Measurements from ENCODE around the gene SIGLEC14.
"Not testable (repeated sequence)": the region's sequence is repeated elsewhere in the genome, so short reads cannot be mapped to it uniquely, and the experiment has no call there.

Gene SIGLEC14

DNA sequence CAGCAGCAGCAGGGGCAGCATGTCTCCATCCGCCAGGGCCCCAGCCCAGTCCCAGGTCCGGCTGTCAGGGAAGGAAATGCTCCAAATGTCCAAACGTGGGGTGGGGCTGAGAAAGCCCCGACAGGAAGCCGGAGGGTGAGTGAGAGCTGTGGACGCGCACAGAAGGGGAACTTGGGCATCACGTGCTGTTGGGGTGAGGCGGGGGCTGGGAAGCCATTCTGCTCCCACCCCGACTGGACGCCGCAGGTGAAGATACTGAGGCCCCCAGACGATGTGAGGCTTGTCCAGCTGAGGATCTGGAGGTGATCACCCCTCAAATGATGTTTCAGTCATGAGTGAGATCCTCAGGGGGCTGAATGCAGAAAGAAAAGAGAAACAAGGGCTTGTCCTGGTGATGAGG, 16.3 kb downstream of the SIGLEC14 start, which contains the start of gene SIGLEC5:
Gene SIGLEC5, minus strand, starts transcription at position 87 of the 400 bp plus-strand sequence. Its CDS starts 66 bp downstream, at position 21.
- H3K4me1 ChIP-seq (ENCODE audit: control insufficient read depth, insufficient read depth, low read length); H3K9ac ChIP-seq (ENCODE audit: low read length); H3K4me3 ChIP-seq (ENCODE audit: low read length); H3K9me3 ChIP-seq (ENCODE audit: control insufficient read depth, low read length); H3K36me3 ChIP-seq (ENCODE audit: control insufficient read depth, insufficient read depth, low read length); H3K27me3 ChIP-seq (ENCODE audit: control insufficient read depth, insufficient read depth, low read length): not testable (repeated sequence)

DNA sequence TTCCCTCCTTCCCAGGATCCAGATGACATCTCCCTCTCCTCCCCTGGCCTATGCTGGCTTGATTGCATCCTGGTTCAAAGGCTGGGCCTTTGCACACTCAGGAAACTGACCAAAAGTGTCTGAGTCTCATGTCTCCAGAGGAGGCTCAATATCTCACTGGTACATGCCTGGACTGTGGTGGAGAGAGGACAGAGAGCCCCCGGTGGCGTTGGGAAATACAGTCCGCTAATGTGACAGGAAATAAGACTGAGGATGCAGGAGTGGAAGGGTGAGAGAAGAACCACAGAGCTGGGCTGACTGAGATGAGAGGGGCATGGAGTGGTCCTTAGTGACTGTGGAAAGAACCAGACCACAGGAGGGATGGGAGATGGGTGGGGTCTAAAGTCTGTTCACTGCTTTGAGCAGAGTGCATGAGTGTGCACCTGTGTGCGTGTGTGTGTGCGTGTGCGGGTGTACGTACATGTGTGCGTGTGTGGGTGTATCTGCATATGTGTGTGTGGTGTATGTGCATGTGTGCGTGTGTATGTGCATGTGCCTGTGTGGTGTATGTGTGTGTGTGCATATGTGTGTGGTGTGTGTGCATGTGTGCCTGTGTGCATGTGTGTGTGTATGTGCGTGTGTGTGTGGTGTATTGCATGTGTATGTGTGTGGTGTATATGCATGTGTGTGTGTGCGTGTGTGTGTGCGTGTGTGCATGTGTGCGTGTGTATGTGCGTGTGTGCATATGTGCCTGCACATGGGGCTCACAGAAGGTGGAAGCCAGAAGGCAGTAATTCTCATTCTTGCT, 18.3 kb downstream of the SIGLEC14 start:
- H3K27me3 ChIP-seq (ENCODE audit: control insufficient read depth, insufficient read depth, low read length): peaks cover 3% of the 10 kb centered on the region
- H3K4me3 ChIP-seq (ENCODE audit: low read length): no peak overlapping the region
- H3K9ac ChIP-seq (ENCODE audit: low read length): no peak overlapping the region
- no peaks in the 10 kb centered on the region for H3K9me3 ChIP-seq (ENCODE audit: control insufficient read depth, low read length)
- H3K36me3 ChIP-seq (ENCODE audit: control insufficient read depth, insufficient read depth, low read length): no peaks in the 10 kb centered on the region
- H3K4me1 ChIP-seq (ENCODE audit: control insufficient read depth, insufficient read depth, low read length): no peaks in the 10 kb centered on the region

DNA sequence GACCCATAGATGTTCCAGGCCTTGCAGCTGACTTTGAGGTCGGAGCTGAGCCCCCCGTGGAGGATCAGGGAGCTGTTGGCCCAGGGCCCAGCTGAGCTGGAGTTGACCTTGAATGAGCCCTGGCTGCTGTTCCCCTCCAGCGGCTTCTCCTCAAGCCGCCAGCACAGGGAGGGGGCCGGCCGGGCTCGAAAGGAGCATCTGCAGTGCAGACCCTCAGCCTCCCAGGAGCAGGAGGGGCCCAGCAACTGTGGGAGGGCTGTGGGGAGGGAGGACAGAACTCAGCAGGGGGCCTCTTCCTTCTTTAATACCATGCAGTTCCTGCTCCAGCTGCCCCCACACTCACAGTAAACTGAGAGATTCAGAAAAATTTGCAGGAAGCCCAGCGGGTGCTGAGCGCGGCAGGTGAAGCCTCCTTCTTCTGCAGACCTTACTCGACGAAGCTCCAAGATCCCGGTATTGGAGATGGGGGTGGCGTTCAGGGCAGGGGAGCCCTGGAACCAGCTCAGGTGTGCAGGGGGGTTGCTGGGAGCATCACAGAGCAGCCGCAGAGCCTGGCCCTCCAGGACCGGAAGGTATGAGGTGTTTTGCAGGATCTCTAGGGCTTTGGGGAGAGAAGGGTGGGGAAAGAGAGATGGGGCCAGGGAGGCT, 19.0 kb downstream of the SIGLEC14 start:
- no peaks in the 10 kb centered on the region for H3K9me3 ChIP-seq (ENCODE audit: control insufficient read depth, low read length)
- H3K4me1 ChIP-seq (ENCODE audit: control insufficient read depth, insufficient read depth, low read length): no peaks in the 10 kb centered on the region
- no peak overlapping the region for H3K4me3 ChIP-seq (ENCODE audit: low read length)
- no peak overlapping the region for H3K9ac ChIP-seq (ENCODE audit: low read length)
- no peaks in the 10 kb centered on the region for H3K36me3 ChIP-seq (ENCODE audit: control insufficient read depth, insufficient read depth, low read length)
- peaks cover 3% of the 10 kb centered on the region for H3K27me3 ChIP-seq (ENCODE audit: control insufficient read depth, insufficient read depth, low read length)

DNA sequence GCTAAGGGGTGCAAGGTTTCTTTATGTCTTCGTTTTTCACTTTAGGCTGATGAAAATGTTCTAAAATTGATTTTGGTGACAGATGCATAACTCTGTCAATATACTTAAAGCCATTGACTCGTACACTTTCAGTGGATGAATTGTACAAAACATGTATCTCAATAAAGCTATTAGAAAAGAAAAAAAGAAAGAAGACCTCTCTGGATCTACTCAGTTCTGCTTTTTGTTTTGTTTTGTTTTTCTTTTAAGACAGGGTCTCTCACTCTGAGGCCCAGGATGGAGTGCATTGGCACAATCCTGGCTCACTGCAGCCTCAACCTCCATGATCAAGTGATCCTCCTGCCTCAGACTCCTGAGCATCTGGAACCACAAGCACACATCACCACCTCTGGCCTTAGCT, 19.9 kb downstream of the SIGLEC14 start:
- no peaks in the 10 kb centered on the region for H3K36me3 ChIP-seq (ENCODE audit: control insufficient read depth, insufficient read depth, low read length)
- no peaks in the 10 kb centered on the region for H3K4me1 ChIP-seq (ENCODE audit: control insufficient read depth, insufficient read depth, low read length)
- H3K9ac ChIP-seq (ENCODE audit: low read length): no peak overlapping the region
- peaks cover 3% of the 10 kb centered on the region for H3K27me3 ChIP-seq (ENCODE audit: control insufficient read depth, insufficient read depth, low read length)
- H3K9me3 ChIP-seq (ENCODE audit: control insufficient read depth, low read length): no peaks in the 10 kb centered on the region
- no peak overlapping the region for H3K4me3 ChIP-seq (ENCODE audit: low read length)

DNA sequence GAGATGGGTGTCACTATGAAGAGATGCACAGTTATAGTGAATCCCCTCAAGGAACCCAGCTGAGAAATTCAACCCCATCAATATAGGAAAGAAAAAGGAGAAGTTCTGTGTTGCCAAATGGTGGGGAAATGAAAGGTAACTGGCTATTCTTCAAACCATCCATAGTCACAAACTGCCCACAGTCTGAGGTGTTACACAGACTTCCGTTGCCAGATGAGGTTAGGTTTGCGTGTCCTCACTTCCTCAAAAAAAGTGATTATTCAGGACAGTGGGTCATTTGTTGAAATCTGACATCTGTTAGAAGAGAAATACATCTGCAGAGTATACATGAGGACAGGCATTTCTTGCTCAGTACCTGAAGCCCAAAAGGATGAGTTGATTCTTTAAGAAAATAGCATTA, 25.4 kb downstream of the SIGLEC14 start:
- Histone ChIP-seq H3K4me1 (ENCODE audit: control insufficient read depth, insufficient read depth, low read length) (no peaks in the 10 kb centered on the region), H3K9ac (ENCODE audit: low read length) (no peak overlapping the region), H3K27me3 (ENCODE audit: control insufficient read depth, insufficient read depth, low read length) (no peaks in the 10 kb centered on the region), H3K36me3 (ENCODE audit: control insufficient read depth, insufficient read depth, low read length) (no peaks in the 10 kb centered on the region), H3K4me3 (ENCODE audit: low read length) (no peak overlapping the region), H3K9me3 (ENCODE audit: control insufficient read depth, low read length) (no peaks in the 10 kb centered on the region)

DNA sequence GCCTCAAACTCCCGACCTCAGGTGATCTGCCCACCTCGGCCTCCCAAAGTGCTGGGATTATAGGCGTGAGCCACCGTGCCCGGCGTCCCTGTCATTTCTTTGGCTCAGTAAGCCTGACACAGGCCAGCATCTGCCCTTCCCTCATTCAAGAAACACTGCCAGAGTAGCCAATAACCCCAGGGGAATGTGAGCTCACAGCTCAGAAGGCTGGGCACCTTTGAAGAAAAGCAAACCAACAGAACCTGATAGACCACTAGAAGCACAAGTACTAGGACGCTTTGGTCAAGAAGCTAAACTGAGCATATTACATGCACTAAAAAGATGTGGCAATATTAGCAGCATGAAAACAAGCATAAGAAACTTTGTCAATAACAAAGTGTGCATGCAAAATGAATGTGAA, 30.6 kb downstream of the SIGLEC14 start:
- Histone ChIP-seq H3K9me3 (ENCODE audit: control insufficient read depth, low read length) (no peaks in the 10 kb centered on the region), H3K4me1 (ENCODE audit: control insufficient read depth, insufficient read depth, low read length) (no peaks in the 10 kb centered on the region), H3K4me3 (ENCODE audit: low read length) (no peak overlapping the region), H3K36me3 (ENCODE audit: control insufficient read depth, insufficient read depth, low read length) (no peaks in the 10 kb centered on the region), H3K9ac (ENCODE audit: low read length) (no peak overlapping the region), H3K27me3 (ENCODE audit: control insufficient read depth, insufficient read depth, low read length) (no peaks in the 10 kb centered on the region)

DNA sequence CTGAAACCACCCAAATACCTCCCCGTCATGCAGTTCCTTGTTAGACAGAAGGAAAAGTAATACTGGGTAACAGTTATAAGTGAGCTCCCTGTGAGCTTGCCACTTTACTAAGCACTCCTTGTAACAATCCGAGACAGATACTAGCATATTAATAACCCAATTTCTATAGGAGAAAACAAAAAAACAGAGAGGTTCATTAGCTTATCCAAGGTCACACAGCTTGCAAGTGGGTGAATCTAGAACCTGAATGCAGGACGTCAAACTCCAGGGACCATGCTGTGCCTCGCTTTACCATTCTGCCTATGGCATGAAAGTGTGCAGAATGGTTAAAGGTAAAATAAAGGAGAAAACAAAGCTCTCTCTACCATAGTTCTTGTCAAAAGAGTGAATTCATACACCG, 31.8 kb downstream of the SIGLEC14 start:
- no peaks in the 10 kb centered on the region for H3K36me3 ChIP-seq (ENCODE audit: control insufficient read depth, insufficient read depth, low read length)
- no peaks in the 10 kb centered on the region for H3K9me3 ChIP-seq (ENCODE audit: control insufficient read depth, low read length)
- H3K4me3 ChIP-seq (ENCODE audit: low read length): no peak overlapping the region
- no peaks in the 10 kb centered on the region for H3K27me3 ChIP-seq (ENCODE audit: control insufficient read depth, insufficient read depth, low read length)
- no peak overlapping the region for H3K9ac ChIP-seq (ENCODE audit: low read length)
- H3K4me1 ChIP-seq (ENCODE audit: control insufficient read depth, insufficient read depth, low read length): no peaks in the 10 kb centered on the region

DNA sequence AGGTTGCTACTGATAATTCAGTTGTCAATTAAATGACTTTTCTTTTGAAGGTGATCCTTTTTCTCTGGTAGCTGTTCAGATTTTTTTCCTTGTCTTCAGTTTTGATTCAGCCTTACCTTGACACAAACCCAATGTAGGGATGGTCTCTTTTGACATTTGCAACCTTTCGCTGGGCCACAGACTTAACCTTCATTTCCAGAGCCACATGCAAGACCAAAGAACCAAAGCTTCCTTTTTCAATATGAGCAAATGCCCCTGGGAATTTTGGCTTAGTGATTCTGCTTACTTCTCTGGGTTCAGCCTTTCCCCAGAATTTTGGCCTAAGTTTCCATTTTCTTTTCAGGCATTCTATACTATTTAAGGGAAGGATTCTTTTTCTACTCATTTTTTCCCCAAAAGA, 36.0 kb downstream of the SIGLEC14 start:
- Histone ChIP-seq H3K4me1 (ENCODE audit: control insufficient read depth, insufficient read depth, low read length) (no peaks in the 10 kb centered on the region), H3K36me3 (ENCODE audit: control insufficient read depth, insufficient read depth, low read length) (no peaks in the 10 kb centered on the region), H3K27me3 (ENCODE audit: control insufficient read depth, insufficient read depth, low read length) (no peaks in the 10 kb centered on the region), H3K9ac (ENCODE audit: low read length) (no peak overlapping the region), H3K4me3 (ENCODE audit: low read length) (no peak overlapping the region), H3K9me3 (ENCODE audit: control insufficient read depth, low read length) (no peaks in the 10 kb centered on the region)

DNA sequence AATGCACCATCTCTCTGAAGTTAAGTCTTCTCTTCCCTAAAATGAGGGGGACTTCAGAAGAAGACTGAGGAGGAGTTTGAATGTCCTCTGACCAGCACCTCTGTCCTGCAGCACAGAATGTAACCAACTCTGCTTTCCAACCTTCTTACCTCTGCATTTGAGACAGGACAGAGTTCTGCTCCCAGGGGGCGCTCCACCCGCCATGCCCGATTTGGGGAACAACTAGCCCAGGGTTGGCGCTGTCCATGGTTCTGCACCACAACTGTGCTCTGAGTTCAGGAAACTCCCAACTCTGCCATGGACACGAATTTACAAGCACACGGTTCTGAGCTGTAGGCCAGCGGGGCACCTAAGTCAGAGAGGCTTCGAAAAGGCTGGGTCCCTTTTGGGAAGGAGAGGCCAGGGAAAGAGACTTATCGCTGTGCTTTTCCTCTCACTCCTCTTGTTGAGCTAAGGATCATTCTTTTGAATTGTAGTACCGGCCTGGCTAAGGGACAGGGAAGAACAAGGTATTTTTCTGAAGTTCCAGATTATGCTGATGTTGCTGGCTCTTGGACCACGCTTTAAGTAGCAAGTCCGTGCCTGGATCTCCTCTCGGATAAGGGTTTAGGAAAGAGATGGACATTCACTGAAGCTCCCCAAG, 38.6 kb downstream of the SIGLEC14 start:
- Histone ChIP-seq H3K9ac (ENCODE audit: low read length) (no peak overlapping the region), H3K27me3 (ENCODE audit: control insufficient read depth, insufficient read depth, low read length) (no peaks in the 10 kb centered on the region), H3K4me3 (ENCODE audit: low read length) (no peak overlapping the region), H3K9me3 (ENCODE audit: control insufficient read depth, low read length) (no peaks in the 10 kb centered on the region), H3K4me1 (ENCODE audit: control insufficient read depth, insufficient read depth, low read length) (no peaks in the 10 kb centered on the region), H3K36me3 (ENCODE audit: control insufficient read depth, insufficient read depth, low read length) (no peaks in the 10 kb centered on the region)

DNA sequence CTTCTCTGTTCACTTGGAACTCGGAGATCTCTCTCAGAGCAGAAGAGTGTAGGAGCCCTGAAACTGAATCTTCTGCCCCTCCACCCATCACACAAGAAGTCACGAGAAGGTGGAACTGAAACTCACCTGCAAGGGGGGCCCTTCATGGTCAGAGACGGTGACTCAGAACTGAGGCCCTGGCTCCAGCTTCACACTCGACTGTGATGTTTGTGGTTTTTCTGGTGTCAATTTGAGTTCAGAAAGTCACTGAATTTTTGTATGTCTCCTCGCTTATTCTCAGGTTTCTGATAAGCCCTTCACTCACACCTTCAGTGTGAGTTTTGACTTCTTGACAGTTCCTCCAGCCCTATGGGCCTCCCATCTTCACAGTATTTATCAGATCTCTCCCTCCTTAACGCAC, 39.5 kb downstream of the SIGLEC14 start:
- Histone ChIP-seq H3K27me3 (ENCODE audit: control insufficient read depth, insufficient read depth, low read length) (no peaks in the 10 kb centered on the region), H3K4me3 (ENCODE audit: low read length) (no peak overlapping the region), H3K9ac (ENCODE audit: low read length) (no peak overlapping the region), H3K4me1 (ENCODE audit: control insufficient read depth, insufficient read depth, low read length) (no peaks in the 10 kb centered on the region), H3K9me3 (ENCODE audit: control insufficient read depth, low read length) (no peaks in the 10 kb centered on the region), H3K36me3 (ENCODE audit: control insufficient read depth, insufficient read depth, low read length) (no peaks in the 10 kb centered on the region)

DNA sequence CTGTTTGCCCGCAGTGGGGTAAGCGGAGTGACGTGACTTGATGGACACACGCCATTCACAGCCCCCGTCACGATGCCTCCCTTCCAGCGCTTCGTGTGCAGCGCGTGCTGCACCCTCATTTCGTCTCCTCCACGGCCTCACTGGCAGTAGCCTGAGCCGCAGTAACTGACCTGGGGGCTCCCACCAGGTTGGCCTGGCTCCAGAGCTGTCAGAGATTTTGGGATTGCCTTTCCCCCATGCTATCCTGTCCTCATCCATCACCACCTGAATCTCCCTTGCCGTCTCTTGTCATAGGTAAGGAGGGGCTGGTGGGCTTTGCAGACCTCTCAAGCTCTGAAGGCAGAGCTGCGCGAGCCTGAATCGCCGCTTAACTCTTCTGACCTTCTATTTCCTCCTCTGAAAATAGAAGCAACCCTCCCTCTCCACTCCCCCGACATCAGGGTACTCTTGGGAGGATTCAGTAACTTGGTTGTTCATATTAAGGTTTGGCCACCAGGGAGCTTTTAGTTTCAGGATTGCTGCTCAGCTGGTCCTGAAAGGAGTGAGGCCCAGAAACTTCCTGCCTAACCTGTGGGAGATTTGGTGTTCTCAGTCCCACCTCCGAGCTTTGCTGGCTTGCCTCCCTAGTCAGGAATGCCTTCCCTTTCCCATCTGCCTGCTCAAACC, 44.3 kb downstream of the SIGLEC14 start:
- no peaks in the 10 kb centered on the region for H3K36me3 ChIP-seq (ENCODE audit: control insufficient read depth, insufficient read depth, low read length)
- no peak overlapping the region for H3K4me3 ChIP-seq (ENCODE audit: low read length)
- peaks cover 7% of the 10 kb centered on the region for H3K27me3 ChIP-seq (ENCODE audit: control insufficient read depth, insufficient read depth, low read length)
- no peak overlapping the region for H3K9ac ChIP-seq (ENCODE audit: low read length)
- no peaks in the 10 kb centered on the region for H3K4me1 ChIP-seq (ENCODE audit: control insufficient read depth, insufficient read depth, low read length)
- H3K9me3 ChIP-seq (ENCODE audit: control insufficient read depth, low read length): no peaks in the 10 kb centered on the region

Measured in mucosa of stomach (tissue), 1 donor.